ENCODE measurements around the gene TMEM181.
A peak's percentile ranks its signal among the peaks of the same experiment; 100 is the strongest.

Gene TMEM181

GRCh38 chr6:158624684-158625682 lies 65.1 kb downstream of the TMEM181 start:
- peak; percentile 49 for DNase-seq

DNA sequence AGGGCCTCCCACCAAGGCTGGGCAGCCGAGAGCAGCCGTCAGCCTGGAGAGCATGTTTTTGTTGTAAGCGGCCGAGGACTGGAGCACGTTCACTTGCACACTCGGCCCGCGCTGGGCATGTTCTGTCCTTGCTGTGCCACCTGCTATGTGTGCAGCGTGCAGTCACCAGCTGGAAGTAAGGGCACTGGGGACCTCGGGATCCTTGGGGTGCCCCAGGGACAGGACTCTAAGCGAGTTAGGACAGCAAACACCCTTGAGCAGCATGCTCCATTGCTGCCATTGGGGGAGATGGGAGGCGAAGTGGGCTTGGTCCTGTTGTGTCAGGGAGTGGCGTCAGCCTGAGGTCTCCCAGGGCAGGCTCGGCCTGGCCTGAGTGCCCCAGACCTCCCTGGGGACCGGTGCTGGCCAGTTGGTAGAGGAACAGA lies 66.0 kb downstream of the TMEM181 start:
- peak; percentile 43 for DNase-seq

DNA sequence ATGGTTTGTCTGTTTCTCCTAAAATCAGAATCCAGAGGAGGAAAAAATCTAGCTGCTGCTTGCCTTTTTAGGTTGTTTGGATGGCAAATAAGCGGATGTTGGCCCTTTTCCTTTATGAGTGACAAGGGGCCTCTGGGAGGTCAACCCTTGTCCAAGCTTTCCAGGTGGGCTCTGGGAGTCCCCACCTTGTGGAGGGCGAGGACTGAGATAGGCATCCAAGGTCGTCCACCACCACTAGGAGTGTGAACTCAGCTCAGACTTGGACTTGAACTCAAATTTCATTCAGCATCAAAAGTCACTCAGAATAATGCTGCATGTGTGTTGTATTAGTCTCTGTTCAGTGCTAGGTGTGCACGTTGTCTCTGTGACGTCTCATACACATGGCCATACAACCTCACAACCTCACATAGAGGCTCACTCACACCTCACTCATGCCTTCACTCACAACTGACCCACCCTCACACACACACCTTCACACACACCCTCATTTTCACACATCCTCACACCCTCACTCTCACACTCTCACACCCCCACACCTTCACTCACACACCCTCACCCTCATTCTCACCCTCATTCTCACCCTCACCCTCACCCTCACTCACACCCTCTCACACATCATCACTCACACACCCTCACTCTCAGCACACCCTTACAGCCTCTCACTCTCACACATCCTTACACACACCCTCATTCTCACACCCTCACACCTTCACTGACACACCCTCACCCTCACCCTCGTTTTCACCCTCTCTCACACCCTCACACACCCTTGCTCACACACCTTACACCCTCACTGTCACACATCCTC lies 66.7 kb downstream of the TMEM181 start:
- DNase-seq, result peak; percentile 38

DNA sequence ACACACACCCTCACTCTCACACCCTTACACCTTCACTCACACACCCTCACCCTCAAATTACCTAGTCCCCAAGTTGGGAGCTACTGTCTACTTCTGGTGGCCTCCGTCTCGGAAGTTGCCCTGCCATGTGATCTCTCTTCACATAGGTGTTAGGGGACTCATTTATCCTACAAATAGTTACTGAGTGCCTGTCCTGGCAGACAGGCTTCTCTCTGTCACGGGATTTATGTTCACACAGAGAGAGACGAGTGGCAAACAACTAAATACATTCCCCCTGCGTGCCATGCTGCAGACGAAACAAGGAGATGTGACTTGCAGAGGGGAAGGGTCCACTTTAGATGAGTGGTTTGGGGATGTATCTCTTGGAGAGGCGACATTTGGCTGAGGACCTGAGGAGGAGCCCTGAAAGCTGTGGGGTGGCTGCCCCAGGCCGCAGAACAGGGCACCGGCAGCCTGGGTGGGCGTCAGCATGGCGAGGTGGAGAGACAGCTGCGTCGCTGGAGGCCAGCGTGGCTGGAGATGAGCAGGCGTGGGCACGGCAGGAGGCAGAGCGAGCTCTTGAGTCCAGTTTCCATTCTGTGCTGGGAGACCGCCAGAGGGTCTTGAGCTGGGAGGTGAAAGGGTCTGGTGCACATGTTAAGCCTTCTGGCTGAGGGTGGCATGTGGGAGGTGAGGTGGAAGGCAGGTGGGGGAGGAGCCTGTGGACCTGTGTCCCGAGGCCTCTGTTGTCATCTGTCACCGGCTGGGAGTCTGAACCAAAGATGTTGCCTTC lies 67.5 kb downstream of the TMEM181 start:
- DNase-seq, result peak; percentile 51

- DNase-seq, result peak; percentile 49
Observed at GRCh38 chr6:158627940-158628211, 68.0 kb downstream of the TMEM181 start.

DNA sequence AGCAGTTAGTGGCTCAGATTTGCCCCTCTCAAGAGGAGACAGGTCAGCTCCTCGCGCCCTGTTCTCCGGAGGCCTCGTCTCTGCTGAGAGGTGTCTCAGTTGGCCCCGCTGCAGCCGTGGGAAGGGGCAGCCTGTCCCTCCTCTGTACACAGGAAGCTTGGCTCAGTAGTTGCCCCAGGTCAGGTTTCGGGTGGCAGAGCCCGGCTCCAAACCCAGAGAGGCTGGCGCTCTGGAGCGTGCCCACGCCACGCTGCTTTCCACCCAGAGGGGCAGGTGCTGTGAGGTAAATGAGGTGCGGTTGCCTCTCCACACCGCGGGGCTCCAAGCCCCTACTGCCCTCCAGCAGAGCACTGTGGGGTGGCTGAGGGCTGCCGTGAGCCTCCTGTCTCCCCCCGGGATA lies 68.7 kb downstream of the TMEM181 start:
- peak; percentile 54 for DNase-seq

DNA sequence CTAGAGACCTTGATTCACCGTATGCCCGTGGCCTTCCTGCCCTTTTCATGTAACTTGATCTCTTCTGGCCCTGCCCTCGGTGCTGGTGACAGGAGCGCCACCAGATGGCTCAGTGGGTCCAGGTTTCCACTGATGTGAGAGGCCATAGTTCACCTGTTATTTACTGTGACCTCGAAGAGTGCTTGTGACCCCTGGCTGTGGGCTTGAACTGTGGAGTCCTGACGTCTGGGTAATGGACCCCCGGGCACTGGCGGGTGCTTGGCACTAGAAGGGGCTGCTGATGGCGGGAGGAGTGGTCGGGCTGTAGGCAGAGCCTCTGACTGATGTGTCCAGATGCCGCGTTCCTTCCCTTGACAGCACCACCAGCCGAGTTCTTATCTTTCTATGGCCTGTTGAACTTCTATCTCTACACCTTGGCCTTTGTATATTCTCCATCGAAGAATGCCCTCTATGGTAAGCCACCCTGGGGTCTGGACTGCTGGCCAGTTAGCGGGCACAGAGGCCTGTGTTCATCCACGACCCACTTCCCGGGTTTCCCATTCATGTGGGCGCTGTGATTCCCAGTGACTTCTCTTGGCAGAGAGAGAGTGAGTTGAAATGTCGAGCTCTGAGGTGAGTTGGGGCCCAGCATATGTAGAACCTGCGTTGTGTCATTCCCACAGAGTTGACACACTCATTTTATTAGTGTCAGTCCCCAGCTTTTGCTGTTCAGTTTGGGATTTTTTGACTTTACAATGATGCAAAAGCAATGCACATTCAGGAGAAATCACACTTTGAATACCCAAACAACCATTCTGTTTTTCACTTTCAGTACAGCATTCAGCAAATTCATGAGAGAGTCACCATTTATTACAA lies 69.7 kb downstream of the TMEM181 start:
- peak; percentile 59 for DNase-seq

GRCh38 chr6:158630938-158631616 lies 71.2 kb downstream of the TMEM181 start:
- DNase-seq, result peak; percentile 56

GRCh38 chr6:158631678-158632537 lies 72.0 kb downstream of the TMEM181 start:
- DNase-seq, result peak; percentile 49

- DNase-seq, result peak; percentile 45
Observed at GRCh38 chr6:158632538-158633119, 72.7 kb downstream of the TMEM181 start.

- DNase-seq, result peak; percentile 51
Observed at GRCh38 chr6:158633127-158633526, 73.2 kb downstream of the TMEM181 start.

DNA sequence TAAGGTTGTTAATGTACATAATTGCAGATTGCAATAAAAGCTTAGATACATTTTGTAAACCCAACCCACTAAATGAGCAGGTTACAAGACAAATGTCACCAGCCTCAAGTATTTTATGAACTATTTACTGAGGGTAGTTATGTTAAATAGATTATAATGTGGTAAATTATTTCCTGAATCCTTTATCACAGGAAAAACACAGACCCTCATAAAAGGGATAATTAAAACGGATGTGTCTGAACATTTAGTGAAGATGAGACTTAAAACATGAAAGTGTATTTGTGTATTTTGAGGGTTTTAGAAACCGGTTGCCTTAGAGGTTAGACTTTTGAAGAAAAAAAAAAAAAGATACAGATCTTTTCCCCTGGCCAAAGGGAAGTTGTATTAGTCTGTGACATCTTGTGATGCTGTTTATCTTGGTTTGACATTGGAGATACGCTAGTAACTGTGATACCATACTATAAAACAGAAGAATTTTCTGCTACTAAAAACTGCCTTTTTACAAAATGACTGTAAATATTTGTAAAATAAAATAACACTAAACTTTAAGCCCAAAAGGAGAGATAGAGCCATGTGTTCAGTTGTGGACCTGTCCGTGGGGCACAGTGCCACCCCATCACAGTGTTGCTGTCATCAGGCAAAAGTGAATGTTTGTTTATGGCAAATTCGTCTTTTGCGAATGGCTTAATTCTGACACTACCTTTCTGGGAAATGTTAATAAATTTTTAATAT lies 75.0 kb downstream of the TMEM181 start:
- DNase-seq, result no peak

GRCh38 chr6:158635427-158636073 lies 75.7 kb downstream of the TMEM181 start:
- DNase-seq, result no peak

- DNase-seq, result no peak
Observed at GRCh38 chr6:158636778-158637177, 76.9 kb downstream of the TMEM181 start.

- peak; percentile 45 for DNase-seq
Observed at GRCh38 chr6:158638324-158638854, 78.5 kb downstream of the TMEM181 start.

- DNase-seq, result peak; percentile 47
Observed at GRCh38 chr6:158639056-158639455, 79.2 kb downstream of the TMEM181 start.

DNA sequence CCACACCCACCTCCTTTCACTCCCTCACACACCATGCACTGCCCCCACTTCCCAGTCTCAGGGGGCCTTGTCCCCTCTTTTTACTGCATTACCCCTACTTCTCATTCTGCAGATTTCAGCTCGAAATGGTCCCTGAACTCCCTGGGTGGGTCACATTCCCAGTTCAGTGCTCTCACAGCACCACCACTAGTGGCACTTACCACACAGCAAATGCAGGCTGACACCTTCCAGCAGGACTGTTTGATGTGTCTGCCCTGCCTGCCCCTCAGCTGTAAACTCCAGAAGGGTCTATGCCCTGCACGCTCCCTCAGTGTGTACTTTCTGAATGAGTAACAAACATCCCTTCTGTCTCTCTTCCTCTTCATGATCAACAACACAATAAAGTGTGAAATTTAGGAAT lies 80.6 kb downstream of the TMEM181 start:
- peak; percentile 54 for DNase-seq

DNA sequence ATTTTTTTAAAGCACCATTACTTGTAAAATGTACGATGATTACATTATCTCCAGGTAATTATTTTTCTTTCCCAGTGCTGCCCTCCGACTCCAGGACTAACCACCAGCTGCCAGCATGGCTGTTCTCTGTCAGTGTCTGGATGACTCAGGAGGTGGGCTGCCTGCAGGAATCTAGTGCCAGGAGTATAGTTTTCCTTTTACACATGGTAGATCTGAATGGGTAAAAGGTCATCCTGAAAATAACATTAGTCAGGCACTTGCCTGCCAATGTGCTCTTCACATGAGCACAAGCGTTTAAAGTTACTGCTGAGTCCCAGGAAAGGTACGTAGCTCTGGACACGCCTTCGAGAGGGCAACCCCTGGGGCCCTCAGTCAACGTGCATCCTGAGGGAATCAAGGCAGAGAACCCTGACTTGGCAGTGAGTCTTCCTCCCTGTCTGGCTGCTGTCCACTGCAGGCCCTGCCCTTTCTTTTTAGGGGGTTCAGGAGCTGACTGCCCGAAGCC lies 82.3 kb downstream of the TMEM181 start:
- DNase-seq, result peak; percentile 52

Measured in activated CD8-positive, alpha-beta memory T cell treated with anti-CD3 and anti-CD28 coated beads for 24 hours (primary cell).